Astrocyte (in vitro differentiated cells and primary cell): ENCODE data around the gene CHADL. TPM values are rescaled to one million over a fixed set of nuclear protein-coding genes. Genes with fewer than 3 reads are reported as not detected.
"Not testable (repeated sequence)": the region's sequence is repeated elsewhere in the genome, so short reads cannot be mapped to it uniquely, and the experiment has no call there.

Source experiments
- DNase-seq: peaks from one replicate; pipeline ENCODE4 v3.0.0-alpha.2; 2010; ENCODE audit warnings: low read depth
- FAIRE-seq: peaks from 2 replicates; lab custom pipeline; 2011; peaks lifted over from hg19 to GRCh38; lab: Jason Lieb, UNC
- H2AFZ ChIP-seq: 2 replicates; pipeline ENCODE4 v1.6.0; 2012; ENCODE audit warnings: low read depth, low read length, inconsistent platforms
- H3K27ac ChIP-seq: 2 replicates; pipeline ENCODE4 v1.5.1; 2011; ENCODE audit warnings: low read depth, low read length, inconsistent platforms
- H3K27me3 ChIP-seq: 2 replicates; pipeline ENCODE4 v1.6.0; 2011; ENCODE audit warnings: low read length, inconsistent platforms; ENCODE audit not compliant: insufficient read depth
- H3K36me3 ChIP-seq: 2 replicates; pipeline ENCODE4 v1.5.1; 2011; ENCODE audit warnings: low read length, inconsistent platforms; ENCODE audit not compliant: insufficient read depth
- H3K4me1 ChIP-seq: 2 replicates; pipeline ENCODE4 v1.5.1; 2011; ENCODE audit warnings: low read length, inconsistent platforms; ENCODE audit not compliant: insufficient read depth
- H3K4me2 ChIP-seq: 2 replicates; pipeline ENCODE4 v1.6.0; 2012; ENCODE audit warnings: low read length, inconsistent platforms
- H3K4me3 ChIP-seq: 2 replicates; pipeline ENCODE4 v1.5.1; 2011; ENCODE audit warnings: low read depth, mild to moderate bottlenecking, low read length, inconsistent platforms; ENCODE audit not compliant: insufficient read depth
- H3K79me2 ChIP-seq: 2 replicates; pipeline ENCODE4 v1.6.0; 2012; ENCODE audit warnings: mild to moderate bottlenecking, low read length, inconsistent platforms; ENCODE audit not compliant: insufficient read depth
- H3K9ac ChIP-seq: 2 replicates; pipeline ENCODE4 v1.6.0; 2012; ENCODE audit warnings: mild to moderate bottlenecking, low read length, inconsistent platforms
- H3K9me3 ChIP-seq: 2 replicates; pipeline ENCODE4 v1.5.1; 2012; ENCODE audit warnings: low read depth, mild to moderate bottlenecking, low read length, inconsistent platforms; ENCODE audit not compliant: insufficient read depth
- H4K20me1 ChIP-seq: 2 replicates; pipeline ENCODE4 v1.6.0; 2012; ENCODE audit warnings: low read length, inconsistent platforms; ENCODE audit not compliant: insufficient read depth
- H3K27ac Mint-ChIP-seq: one replicate; pipeline ENCODE4 v1.8.0; 2021; ENCODE audit warnings: mild to moderate bottlenecking, mixed read lengths; ENCODE audit not compliant: unreplicated experiment
- H3K27me3 Mint-ChIP-seq: one replicate; pipeline ENCODE4 v1.8.0; 2021; ENCODE audit warnings: low read depth, mixed read lengths; ENCODE audit not compliant: unreplicated experiment
- H3K36me3 Mint-ChIP-seq: one replicate; pipeline ENCODE4 v1.8.0; 2021; ENCODE audit warnings: low read depth, mixed read lengths; ENCODE audit not compliant: unreplicated experiment
- H3K4me1 Mint-ChIP-seq: one replicate; pipeline ENCODE4 v1.8.0; 2021; ENCODE audit warnings: low read depth, mixed read lengths; ENCODE audit not compliant: unreplicated experiment
- H3K4me3 Mint-ChIP-seq: one replicate; pipeline ENCODE4 v1.8.0; 2021; ENCODE audit warnings: mild to moderate bottlenecking, moderate library complexity, mixed read lengths; ENCODE audit not compliant: unreplicated experiment
- H3K9me3 Mint-ChIP-seq: one replicate; pipeline ENCODE4 v1.8.0; 2021; ENCODE audit warnings: mild to moderate bottlenecking, mixed read lengths; ENCODE audit not compliant: unreplicated experiment
- EZH2 ChIP-seq: IDR thresholded peaks from 2 replicates; pipeline ENCODE4 v1.6.1; 2012; ENCODE audit warnings: mild to moderate bottlenecking, low read length, inconsistent platforms; ENCODE audit not compliant: insufficient read depth
- microRNA-seq: library from miRNA; unstranded; fragments of <30 nt; microRNA quantifications from one replicate; pipeline ENCODE4 v1.2.0, GENCODE V29; 2020
- total RNA-seq: library from RNA; stranded (reverse); gene quantifications from 2 replicates; pipeline ENCODE4 v1.2.1, GENCODE V29; 2021
- TF ChIP-seq, protein P1 (sequence below): IDR thresholded peaks from 2 replicates; pipeline ENCODE4 v1.5.1; 2011; ENCODE audit warnings: low read depth, mild to moderate bottlenecking, inconsistent platforms, low read length, moderate library complexity; ENCODE audit not compliant: insufficient read depth

The CHADL gene
- total RNA-seq, 1 donor from 2014 or later, result 0.23 TPM

DNA sequence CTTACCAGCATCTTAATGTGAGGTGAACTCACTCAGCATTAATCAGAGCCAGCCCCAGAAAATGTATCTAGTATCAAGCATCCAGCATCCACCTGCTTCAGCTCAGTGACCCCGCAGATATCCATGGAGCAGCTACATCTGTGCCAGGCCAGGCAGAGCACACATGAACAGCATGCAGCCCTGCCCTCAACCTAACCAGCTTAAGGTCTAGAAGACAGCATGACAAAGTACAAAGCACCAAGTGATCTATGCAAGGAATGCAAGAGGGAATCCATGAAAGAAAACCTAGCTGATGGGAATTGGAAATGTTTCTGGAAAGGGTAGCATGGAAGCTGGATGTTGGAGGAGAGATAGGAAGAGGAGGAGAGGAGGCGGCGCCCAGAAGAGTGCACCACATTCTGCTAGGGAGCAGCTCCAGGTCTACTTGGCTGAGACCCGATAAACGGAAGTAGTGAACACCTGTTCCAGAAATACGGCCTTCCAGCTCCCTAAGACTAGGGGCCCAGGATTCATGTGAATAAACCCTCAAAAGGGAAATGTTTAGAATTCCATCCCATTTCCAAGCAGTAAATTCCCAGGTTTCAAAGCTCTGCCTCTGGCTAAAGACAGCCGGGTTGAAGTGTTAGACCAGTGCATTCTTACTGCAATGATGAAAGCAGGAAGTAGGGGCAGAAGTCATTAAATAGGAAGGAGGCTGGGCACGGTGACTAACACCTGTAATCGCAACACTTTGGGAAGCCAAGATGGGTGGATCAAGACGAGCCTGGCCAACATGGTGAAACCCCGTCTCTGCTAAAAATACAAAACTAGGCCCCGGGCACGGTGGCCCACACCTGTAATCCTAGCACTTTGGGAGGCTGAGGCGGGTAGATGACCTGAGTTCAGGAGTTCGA is 59.1 kb downstream of the CHADL start:
- peak overlapping the region; percentile 39 for H3K4me2 ChIP-seq
- no peak overlapping the region for H3K4me3 ChIP-seq
- FAIRE-seq, result no peak
- Mint-ChIP-seq H3K36me3 (peaks cover 16% of the 10 kb centered on the region), H3K9me3 (no peaks in the 10 kb centered on the region), H3K4me3 (no peak overlapping the region), H3K4me1 (peaks cover 10% of the 10 kb centered on the region), H3K27me3 (no peaks in the 10 kb centered on the region), H3K27ac (no peak overlapping the region)
- H3K4me1 ChIP-seq, result peaks cover 6% of the 10 kb centered on the region
- H3K36me3 ChIP-seq, result peaks cover 37% of the 10 kb centered on the region
- peaks cover 10% of the 10 kb centered on the region for H3K79me2 ChIP-seq
- no peaks in the 10 kb centered on the region for H3K9me3 ChIP-seq
- no peaks in the 10 kb centered on the region for H3K27me3 ChIP-seq
- H4K20me1 ChIP-seq, result peaks cover 30% of the 10 kb centered on the region
- no peak for TF ChIP-seq EZH2
- TF ChIP-seq, protein P1, sequence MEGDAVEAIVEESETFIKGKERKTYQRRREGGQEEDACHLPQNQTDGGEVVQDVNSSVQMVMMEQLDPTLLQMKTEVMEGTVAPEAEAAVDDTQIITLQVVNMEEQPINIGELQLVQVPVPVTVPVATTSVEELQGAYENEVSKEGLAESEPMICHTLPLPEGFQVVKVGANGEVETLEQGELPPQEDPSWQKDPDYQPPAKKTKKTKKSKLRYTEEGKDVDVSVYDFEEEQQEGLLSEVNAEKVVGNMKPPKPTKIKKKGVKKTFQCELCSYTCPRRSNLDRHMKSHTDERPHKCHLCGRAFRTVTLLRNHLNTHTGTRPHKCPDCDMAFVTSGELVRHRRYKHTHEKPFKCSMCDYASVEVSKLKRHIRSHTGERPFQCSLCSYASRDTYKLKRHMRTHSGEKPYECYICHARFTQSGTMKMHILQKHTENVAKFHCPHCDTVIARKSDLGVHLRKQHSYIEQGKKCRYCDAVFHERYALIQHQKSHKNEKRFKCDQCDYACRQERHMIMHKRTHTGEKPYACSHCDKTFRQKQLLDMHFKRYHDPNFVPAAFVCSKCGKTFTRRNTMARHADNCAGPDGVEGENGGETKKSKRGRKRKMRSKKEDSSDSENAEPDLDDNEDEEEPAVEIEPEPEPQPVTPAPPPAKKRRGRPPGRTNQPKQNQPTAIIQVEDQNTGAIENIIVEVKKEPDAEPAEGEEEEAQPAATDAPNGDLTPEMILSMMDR, result no peak
- no peak overlapping the region for H3K27ac ChIP-seq
- H3K9ac ChIP-seq, result no peak overlapping the region
- DNase-seq, result peak; percentile 78
- no peak overlapping the region for H2AFZ ChIP-seq

GRCh38 chr22:41180926-41181325 is 59.8 kb downstream of the CHADL start:
- H3K27ac ChIP-seq, result no peak overlapping the region
- no peak overlapping the region for H3K9ac ChIP-seq
- H3K4me3 ChIP-seq, result no peak overlapping the region
- H3K27ac Mint-ChIP-seq, result no peak overlapping the region
- peaks cover 10% of the 10 kb centered on the region for H3K4me1 Mint-ChIP-seq
- no peak overlapping the region for H3K4me3 Mint-ChIP-seq
- no peak overlapping the region for H3K4me2 ChIP-seq
- H3K9me3 Mint-ChIP-seq, result no peaks in the 10 kb centered on the region
- H3K27me3 Mint-ChIP-seq, result no peaks in the 10 kb centered on the region
- no peak for DNase-seq
- no peak overlapping the region for H2AFZ ChIP-seq
- peaks cover 6% of the 10 kb centered on the region for H3K4me1 ChIP-seq
- peaks cover 44% of the 10 kb centered on the region for H3K36me3 ChIP-seq
- no peak for TF ChIP-seq EZH2
- TF ChIP-seq, protein P1, result no peak
- peak; percentile 20 for FAIRE-seq
- no peaks in the 10 kb centered on the region for H3K9me3 ChIP-seq
- H3K79me2 ChIP-seq, result peaks cover 10% of the 10 kb centered on the region
- H4K20me1 ChIP-seq, result peaks cover 35% of the 10 kb centered on the region
- peaks cover 19% of the 10 kb centered on the region for H3K36me3 Mint-ChIP-seq
- no peaks in the 10 kb centered on the region for H3K27me3 ChIP-seq

DNA sequence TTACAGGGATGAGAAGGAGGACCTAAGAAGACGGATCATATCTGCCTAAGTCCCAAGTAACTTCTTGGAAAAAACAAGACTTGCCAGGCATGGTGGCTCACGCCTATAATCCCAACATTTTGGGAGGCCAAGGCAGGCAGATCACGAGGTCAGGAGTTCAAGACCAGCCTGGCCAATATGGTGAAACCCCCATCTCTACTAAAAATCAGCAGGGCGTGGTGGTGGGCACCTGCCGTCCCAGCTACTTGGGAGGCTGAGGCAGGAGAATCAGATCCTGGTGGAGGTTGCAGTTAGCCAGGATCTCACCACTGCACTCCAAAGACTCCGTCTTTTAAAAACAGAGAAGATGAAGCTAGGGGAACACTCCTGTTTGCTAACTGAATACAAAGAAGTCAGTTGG is 60.4 kb downstream of the CHADL start:
- H3K4me1 Mint-ChIP-seq, result peaks cover 16% of the 10 kb centered on the region
- FAIRE-seq, DNase-seq, H3K27ac ChIP-seq, H3K9me3 Mint-ChIP-seq, H3K4me3 ChIP-seq, H3K27me3 ChIP-seq, H3K27me3 Mint-ChIP-seq, H3K27ac Mint-ChIP-seq, H2AFZ ChIP-seq, H3K79me2 ChIP-seq, H3K9me3 ChIP-seq, H3K4me1 ChIP-seq, H3K4me3 Mint-ChIP-seq, H3K4me2 ChIP-seq, H3K9ac ChIP-seq: not testable (repeated sequence)
- H3K36me3 ChIP-seq, result peaks cover 49% of the 10 kb centered on the region
- H3K36me3 Mint-ChIP-seq, result peaks cover 24% of the 10 kb centered on the region
- H4K20me1 ChIP-seq, result peaks cover 40% of the 10 kb centered on the region

Small RNAs within 50 kb of the gene (microRNA-seq; reads per million reads assigned to microRNA genes)
- 3.0 reads per million, percentile 6 among the genes with 10 or more reads in this experiment for gene MIR6889

Other genes with a start within 250 kb of the CHADL start
- gene EP300, start 148.3 kb downstream of the CHADL start, total RNA-seq, result 54.4 and 64.7 TPM in 2 replicates
- gene L3MBTL2, start 35.6 kb downstream of the CHADL start, total RNA-seq, result 20.0 and 20.6 TPM in 2 replicates
- gene RANGAP1, start 45.3 kb upstream of the CHADL start, total RNA-seq, result 68.4 and 77.8 TPM in 2 replicates
- gene ZC3H7B, start 60.6 kb upstream of the CHADL start, total RNA-seq, result 66.6 and 66.7 TPM in 2 replicates
- gene TEF, start 141.0 kb upstream of the CHADL start, total RNA-seq, result 5.9 and 6.3 TPM in 2 replicates
- gene TOB2, start 205.9 kb upstream of the CHADL start, total RNA-seq, result 48.1 and 54.6 TPM in 2 replicates
- 25.3 and 30.9 TPM in 2 replicates for gene PHF5A, start 227.8 kb upstream of the CHADL start, total RNA-seq
- 67.2 and 73.7 TPM in 2 replicates for gene ACO2, start 228.2 kb upstream of the CHADL start, total RNA-seq